ENCODE results near the gene ZBTB11. TPM values are rescaled to one million over a fixed set of nuclear protein-coding genes. Genes with fewer than 3 reads are reported as not detected.

ZBTB11 gene
- total RNA-seq, 1 donor from 2014 or later: 15.7 TPM

DNA sequence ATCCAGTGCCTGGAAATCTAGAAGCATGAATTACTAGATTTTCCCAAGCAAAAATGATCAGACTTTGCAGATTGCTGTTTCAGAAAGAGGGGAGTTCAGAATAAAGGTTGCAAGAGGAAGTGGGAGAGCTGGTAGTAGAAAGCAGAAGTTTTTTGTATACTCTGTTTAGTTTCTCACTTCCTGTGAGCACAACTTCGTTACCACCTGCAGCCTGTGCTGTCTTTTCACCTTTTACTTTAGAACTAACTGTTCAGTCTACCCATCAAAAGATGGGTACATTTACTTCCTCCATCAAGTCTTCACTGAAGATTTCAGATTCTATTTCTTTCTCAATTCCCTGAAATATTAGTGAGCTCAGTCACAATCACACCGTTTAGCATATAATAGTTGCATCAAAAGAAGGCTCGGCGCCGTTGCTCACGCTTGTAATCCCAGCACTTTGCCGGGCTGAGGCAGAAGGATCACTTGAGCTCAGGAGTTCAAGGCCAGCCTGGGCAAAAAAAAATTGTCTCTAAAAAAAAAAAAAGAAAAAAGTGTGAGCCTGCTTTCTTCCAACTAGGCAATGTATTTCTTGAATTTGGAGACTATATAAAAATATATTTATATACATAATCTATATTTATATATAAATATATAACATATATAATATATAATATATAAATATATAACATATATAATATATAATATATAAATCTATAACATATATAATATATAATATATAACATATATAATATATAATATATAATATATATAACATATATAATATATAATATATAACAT is 45.7 kb upstream of the ZBTB11 start:
- TF ChIP-seq, protein P1, sequence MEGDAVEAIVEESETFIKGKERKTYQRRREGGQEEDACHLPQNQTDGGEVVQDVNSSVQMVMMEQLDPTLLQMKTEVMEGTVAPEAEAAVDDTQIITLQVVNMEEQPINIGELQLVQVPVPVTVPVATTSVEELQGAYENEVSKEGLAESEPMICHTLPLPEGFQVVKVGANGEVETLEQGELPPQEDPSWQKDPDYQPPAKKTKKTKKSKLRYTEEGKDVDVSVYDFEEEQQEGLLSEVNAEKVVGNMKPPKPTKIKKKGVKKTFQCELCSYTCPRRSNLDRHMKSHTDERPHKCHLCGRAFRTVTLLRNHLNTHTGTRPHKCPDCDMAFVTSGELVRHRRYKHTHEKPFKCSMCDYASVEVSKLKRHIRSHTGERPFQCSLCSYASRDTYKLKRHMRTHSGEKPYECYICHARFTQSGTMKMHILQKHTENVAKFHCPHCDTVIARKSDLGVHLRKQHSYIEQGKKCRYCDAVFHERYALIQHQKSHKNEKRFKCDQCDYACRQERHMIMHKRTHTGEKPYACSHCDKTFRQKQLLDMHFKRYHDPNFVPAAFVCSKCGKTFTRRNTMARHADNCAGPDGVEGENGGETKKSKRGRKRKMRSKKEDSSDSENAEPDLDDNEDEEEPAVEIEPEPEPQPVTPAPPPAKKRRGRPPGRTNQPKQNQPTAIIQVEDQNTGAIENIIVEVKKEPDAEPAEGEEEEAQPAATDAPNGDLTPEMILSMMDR (IDR thresholded peaks at IDR 0.05; ENCODE audit: partially characterized antibody, unreplicated experiment): no peak
- Mint-ChIP-seq H3K4me3 (ENCODE audit: unreplicated experiment) (no peak overlapping the region), H3K36me3 (ENCODE audit: unreplicated experiment) (no peaks in the 10 kb centered on the region), H3K4me1 (ENCODE audit: low read depth, unreplicated experiment) (no peaks in the 10 kb centered on the region), H3K27ac (ENCODE audit: unreplicated experiment) (no peak overlapping the region), H3K27me3 (ENCODE audit: unreplicated experiment) (no peaks in the 10 kb centered on the region), H3K9me3 (ENCODE audit: unreplicated experiment) (peaks cover 5% of the 10 kb centered on the region)
- DNase-seq: no peak

DNA sequence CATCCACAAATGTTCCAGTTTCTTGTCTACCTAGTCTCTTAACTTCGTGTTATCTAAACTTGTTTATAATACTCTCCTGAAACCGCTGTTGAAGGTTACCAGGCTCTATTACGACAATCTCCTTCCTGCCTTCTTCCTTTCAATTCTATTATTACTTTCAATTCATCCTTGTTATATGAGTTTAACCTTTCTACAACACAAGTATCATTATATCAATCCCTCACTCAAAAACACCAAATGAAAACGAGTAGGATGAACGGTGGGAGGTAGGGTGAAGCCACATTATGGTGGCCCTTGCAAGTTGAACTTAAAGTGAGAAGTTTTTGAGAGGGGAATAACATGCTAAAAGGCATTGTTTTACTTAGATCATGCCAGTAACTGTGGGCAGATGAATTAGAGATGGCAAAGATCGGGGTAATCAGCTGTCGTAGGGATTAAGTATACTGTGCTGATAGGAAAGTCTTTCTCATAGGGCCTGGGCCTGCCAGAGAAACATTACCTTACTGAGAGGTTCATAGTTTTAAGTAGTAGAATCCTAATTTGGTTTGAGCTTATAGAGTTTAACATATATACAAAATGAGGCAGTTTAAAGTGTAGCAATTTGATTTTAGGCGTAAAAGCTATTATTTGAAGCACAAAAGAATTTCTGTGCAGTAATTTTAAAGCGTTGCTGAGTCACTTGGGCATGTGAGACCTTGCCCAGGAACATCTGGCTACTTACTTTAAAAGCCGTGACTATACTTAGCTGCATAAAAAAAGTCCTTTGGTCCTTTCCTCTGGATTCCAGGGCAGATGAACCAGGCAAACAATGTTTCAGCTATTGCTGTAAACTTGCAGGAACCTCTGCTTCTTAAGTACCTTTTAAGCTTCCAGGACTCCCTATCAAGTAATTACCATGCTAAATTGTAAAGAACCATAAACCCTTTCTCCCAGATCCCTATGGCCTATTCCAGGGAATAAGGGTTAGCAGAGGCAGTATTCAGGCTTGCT is 44.2 kb upstream of the ZBTB11 start:
- Mint-ChIP-seq H3K36me3 (ENCODE audit: unreplicated experiment) (no peaks in the 10 kb centered on the region), H3K4me1 (ENCODE audit: low read depth, unreplicated experiment) (no peaks in the 10 kb centered on the region), H3K27ac (ENCODE audit: unreplicated experiment) (no peak overlapping the region), H3K4me3 (ENCODE audit: unreplicated experiment) (no peak overlapping the region), H3K9me3 (ENCODE audit: unreplicated experiment) (peaks cover 5% of the 10 kb centered on the region), H3K27me3 (ENCODE audit: unreplicated experiment) (no peaks in the 10 kb centered on the region)
- TF ChIP-seq, protein P1 (IDR thresholded peaks at IDR 0.05; ENCODE audit: partially characterized antibody, unreplicated experiment): no peak
- no peak for DNase-seq

DNA sequence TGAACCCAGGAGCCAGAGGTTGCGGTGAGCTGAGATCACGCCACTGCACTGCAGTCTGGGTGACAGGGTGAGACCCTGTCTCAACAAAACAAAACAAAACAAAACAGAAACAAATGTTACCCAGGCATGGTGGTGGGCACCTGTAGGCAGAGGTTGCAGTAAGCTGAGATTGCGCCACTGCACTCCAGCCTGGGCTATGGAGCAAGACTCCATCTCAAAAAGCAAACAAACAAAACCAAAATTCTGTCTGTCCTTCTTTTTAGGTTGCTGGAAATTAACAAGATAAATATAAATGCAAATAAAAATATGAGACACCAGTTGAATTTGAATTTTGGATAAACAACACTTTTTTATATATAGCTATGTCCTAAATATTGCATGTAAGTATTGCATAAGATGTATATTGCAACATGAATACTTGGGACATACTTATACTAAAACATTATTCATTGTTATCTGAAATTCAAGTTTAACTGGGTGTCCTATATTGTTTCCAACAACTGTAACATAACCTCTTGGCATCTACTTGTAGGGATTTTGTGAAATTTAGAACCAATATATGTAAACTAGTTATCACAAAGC is 42.8 kb upstream of the ZBTB11 start:
- DNase-seq: no peak
- no peak overlapping the region for H3K4me3 Mint-ChIP-seq (ENCODE audit: unreplicated experiment)
- H3K36me3 Mint-ChIP-seq (ENCODE audit: unreplicated experiment): no peaks in the 10 kb centered on the region
- TF ChIP-seq, protein P1 (IDR thresholded peaks at IDR 0.05; ENCODE audit: partially characterized antibody, unreplicated experiment): no peak
- no peaks in the 10 kb centered on the region for H3K27me3 Mint-ChIP-seq (ENCODE audit: unreplicated experiment)
- H3K4me1 Mint-ChIP-seq (ENCODE audit: low read depth, unreplicated experiment): no peaks in the 10 kb centered on the region
- no peaks in the 10 kb centered on the region for H3K9me3 Mint-ChIP-seq (ENCODE audit: unreplicated experiment)
- H3K27ac Mint-ChIP-seq (ENCODE audit: unreplicated experiment): no peak overlapping the region

DNA sequence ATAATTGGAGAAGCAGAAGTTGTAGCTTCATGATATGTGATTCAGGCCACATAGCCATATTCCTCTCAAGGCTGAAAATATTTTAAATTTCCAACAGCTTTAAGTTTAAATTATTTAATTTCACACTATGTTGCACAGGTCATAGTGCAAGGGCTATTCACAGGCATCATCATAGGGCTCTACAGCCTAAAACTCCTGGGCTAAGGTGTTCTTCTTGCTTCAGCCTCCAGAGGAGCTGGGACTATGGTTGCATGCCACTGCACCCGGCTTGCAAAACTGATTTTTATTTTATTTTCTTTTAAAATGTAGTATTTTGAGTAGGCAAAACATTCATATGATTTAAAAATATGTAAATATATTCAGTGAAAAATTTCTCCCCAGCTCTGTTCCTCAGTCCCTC is 41.5 kb upstream of the ZBTB11 start:
- Mint-ChIP-seq H3K4me1 (ENCODE audit: low read depth, unreplicated experiment) (no peaks in the 10 kb centered on the region), H3K9me3 (ENCODE audit: unreplicated experiment) (no peaks in the 10 kb centered on the region), H3K27me3 (ENCODE audit: unreplicated experiment) (no peaks in the 10 kb centered on the region), H3K27ac (ENCODE audit: unreplicated experiment) (no peak overlapping the region), H3K4me3 (ENCODE audit: unreplicated experiment) (no peak overlapping the region), H3K36me3 (ENCODE audit: unreplicated experiment) (no peaks in the 10 kb centered on the region)
- TF ChIP-seq, protein P1 (IDR thresholded peaks at IDR 0.05; ENCODE audit: partially characterized antibody, unreplicated experiment): no peak
- no peak for DNase-seq

Measured in glutamatergic neuron (in vitro differentiated cells).